HFF-Myc (cell line): ENCODE results near the gene ABR.
A peak's percentile ranks its signal among the peaks of the same experiment; 100 is the strongest.

Experiments used
- DNase-seq: peaks from one replicate; pipeline ENCODE4 v3.0.0-alpha.2; 2011; ENCODE audit warnings: low read depth; ENCODE audit errors: extremely low read depth
- H3K4me3 ChIP-seq: replicated peaks from 2 replicates; pipeline ENCODE4 v1.5.1; 2011; ENCODE audit warnings: low read depth, mild to moderate bottlenecking, control low read depth, low read length
- CTCF ChIP-seq: IDR thresholded peaks from 2 replicates; pipeline ENCODE4 v1.5.1; 2012; ENCODE audit warnings: mild to moderate bottlenecking, low read depth, low read length, control low read depth; ENCODE audit errors: missing control alignments

ABR gene

DNA sequence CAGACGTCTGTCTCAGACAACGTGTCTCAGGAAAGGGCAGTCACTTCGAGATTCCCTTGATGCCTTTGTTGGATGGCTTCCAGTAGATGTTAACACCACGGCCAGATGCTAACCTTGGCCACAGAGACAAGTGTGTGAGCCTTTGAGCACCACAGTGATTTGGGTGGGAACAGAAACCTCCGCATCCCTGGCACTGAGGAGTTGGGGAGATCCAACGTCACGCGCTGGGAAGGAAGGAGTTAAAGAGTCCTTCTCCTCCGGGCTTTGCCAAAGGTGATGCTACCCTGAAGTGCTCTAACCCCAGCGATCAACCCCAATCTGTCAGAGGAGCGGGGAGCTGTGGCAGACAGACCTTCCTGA, 3.0 kb upstream of the ABR start:
- no peak for TF ChIP-seq CTCF
- DNase-seq: no peak
- no peak overlapping the region for H3K4me3 ChIP-seq

DNA sequence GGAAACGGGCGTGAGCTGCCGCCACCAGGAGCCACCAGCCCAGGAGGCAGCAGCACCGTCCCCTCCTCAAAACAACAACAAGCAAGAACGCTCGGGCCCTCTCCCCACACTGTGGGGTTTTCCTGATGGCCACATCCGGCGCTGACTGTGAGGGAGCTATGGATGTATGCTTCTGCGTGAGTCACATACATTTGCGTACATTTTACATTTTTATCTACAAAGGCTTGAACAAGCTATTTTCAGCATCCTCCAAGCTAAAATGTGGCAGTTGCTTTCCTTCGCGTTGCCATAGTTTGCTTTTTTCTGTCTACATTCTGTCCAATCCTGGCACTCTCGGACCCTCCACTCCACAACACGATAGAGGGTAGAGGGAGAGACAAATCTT, 2.0 kb upstream of the ABR start:
- no peak overlapping the region for H3K4me3 ChIP-seq

GRCh38 chr17:1180958-1181752, 1.4 kb upstream of the ABR start:
- DNase-seq: no peak
- no peak overlapping the region for H3K4me3 ChIP-seq
- no peak for TF ChIP-seq CTCF

More for the DNA sequence above, 2.0 kb upstream of the ABR start:
- no peak for DNase-seq
- no peak for TF ChIP-seq CTCF

- TF ChIP-seq CTCF: no peak
- H3K4me3 ChIP-seq: peak overlapping the region; percentile 71
- no peak for DNase-seq
Measured at GRCh38 chr17:1179112-1179817, 516 bp downstream of the ABR start.

DNA sequence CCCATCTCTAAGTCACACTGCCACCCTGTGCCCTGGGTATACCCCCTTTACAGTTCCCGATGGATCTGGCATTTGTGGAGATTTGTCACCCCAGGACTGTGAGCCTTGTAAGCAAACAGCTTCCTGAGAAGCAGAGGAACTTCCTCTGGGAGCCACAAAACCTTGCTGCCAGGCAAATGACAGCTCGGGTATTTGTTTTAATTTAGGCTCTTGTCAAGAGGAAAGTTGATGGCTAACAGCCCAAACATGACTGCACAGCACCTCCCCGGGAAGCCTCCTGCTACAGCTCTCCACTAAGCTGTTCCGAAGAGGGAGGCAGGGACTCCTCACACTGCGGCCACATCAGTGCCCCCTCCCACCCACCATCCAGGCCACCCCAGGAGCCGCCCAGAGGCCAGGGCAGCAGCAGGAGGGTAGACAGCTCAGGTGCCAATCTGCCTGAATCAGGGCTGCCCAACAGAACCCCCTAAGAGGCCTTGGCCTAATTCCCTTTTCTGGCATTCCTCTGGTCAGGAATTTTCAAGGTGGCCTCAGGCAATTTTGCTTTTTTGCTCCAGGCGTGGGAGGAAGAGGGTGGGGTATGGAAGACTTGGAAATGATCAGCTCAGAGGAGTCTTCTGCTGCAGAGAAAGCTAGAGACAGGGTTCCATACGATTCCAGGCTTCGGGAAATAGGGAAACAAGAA, 2.6 kb downstream of the ABR start:
- 0 out of 2 replicates have a peak overlapping the region, but pooled peaks have one; percentile 13 for H3K4me3 ChIP-seq
- DNase-seq: no peak
- TF ChIP-seq CTCF: no peak

GRCh38 chr17:1174263-1174880, 5.4 kb downstream of the ABR start:
- no peak for TF ChIP-seq CTCF
- H3K4me3 ChIP-seq: no peak overlapping the region
- DNase-seq: no peak
